Measurements from ENCODE around the gene GCNT1.

GRCh38 chr9:76464706-76465105, 5.7 kb downstream of the GCNT1 start:
- TF ChIP-seq CTCF (IDR thresholded peaks at IDR 0.05) (no peak), EZH2 (IDR thresholded peaks at IDR 0.05; ENCODE audit: borderline replicate concordance, insufficient read depth, low read depth, low read length, poor library complexity, severe bottlenecking) (no peak)
